ENCODE measurements around the gene P2RY2.

DNA sequence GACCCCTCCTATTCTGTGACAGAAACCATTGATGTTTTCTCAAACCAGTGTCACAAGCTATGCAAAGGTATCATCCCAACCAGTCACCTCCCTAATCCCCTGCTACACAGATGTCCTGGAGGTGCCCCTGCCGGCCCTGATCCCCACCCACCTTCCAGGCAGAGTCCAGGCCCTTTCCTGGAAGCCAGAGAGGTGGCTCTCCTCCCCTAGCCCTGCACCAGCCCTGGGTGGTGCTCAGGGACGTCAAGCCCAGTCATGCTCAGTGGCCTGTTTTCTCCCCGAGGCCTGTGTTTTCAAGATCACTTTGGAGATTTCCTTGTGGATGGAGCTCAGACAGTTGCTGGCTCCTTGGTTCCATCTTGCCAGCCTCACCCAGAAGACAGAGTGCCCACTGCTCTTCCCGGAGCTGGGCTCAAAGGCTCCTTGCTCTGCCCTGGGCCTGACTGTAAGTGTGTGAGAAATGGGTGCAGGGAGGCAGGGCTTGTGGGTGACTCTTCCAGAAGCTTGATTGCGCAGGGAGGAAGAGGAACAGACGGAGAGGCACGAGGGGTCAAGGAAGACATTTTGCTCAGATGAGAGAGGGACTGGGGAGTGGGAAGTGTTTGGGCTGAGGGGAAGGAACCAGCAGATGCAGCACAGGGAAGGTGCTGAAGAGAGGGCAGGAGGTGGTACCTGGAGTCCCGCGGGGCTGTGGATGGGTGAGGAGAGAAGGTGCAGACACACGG is 65.4 kb downstream of the P2RY2 start:
- no peak for TF ChIP-seq POLR2AphosphoS5 (IDR thresholded peaks at IDR 0.05)
- TF ChIP-seq POLR2A (IDR thresholded peaks at IDR 0.05), result no peak
- TF ChIP-seq, protein P1, sequence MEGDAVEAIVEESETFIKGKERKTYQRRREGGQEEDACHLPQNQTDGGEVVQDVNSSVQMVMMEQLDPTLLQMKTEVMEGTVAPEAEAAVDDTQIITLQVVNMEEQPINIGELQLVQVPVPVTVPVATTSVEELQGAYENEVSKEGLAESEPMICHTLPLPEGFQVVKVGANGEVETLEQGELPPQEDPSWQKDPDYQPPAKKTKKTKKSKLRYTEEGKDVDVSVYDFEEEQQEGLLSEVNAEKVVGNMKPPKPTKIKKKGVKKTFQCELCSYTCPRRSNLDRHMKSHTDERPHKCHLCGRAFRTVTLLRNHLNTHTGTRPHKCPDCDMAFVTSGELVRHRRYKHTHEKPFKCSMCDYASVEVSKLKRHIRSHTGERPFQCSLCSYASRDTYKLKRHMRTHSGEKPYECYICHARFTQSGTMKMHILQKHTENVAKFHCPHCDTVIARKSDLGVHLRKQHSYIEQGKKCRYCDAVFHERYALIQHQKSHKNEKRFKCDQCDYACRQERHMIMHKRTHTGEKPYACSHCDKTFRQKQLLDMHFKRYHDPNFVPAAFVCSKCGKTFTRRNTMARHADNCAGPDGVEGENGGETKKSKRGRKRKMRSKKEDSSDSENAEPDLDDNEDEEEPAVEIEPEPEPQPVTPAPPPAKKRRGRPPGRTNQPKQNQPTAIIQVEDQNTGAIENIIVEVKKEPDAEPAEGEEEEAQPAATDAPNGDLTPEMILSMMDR (IDR thresholded peaks at IDR 0.05), result no peak
- no peak for TF ChIP-seq EP300 (IDR thresholded peaks at IDR 0.05)

Data from sigmoid colon (tissue), 4 donors.